A549 (cell line): ENCODE measurements around the gene FKBP1A. TPM values are rescaled to one million over a fixed set of nuclear protein-coding genes. Genes with fewer than 3 reads are reported as not detected.

Source experiments
- ATAC-seq, 2 experiments: fragments of 200-7000 bp in 1 of 2; fragments of >200 bp in 1 of 2; cut with Nextera tagmentation in 1 of 2; cut with Tn5 transposase in 1 of 2; 3 replicates each; pipeline versions ENCODE4 v1.8.0 to v1.9.1; 2018 to 2020; ENCODE audit warnings: mild to moderate bottlenecking in 1 of 2, moderate library complexity in 1 of 2
- CTCF ChIA-PET: fragments of 300-600 bp; sonication (Branson Sonifier 250); formaldehyde crosslinking; extraction: SDS; loops from one replicate; lab custom pipeline; 2021; ENCODE audit warnings: antibody characterized with exemption, inconsistent platforms; lab: Yijun Ruan, JAX
- POLR2A ChIA-PET: fragments of 350-600 bp; formaldehyde crosslinking; extraction: SDS; loops from one replicate; lab custom pipeline; 2021; ENCODE audit warnings: antibody characterized with exemption, inconsistent platforms; lab: Yijun Ruan, JAX
- DNase-seq, 2 experiments: peaks; one replicate each; pipeline versions ENCODE4 v3.0.0 to v3.0.0-alpha.2; 2011 to 2016; ENCODE audit warnings: low read depth in 1 of 2, low spot score in 1 of 2
- FAIRE-seq: peaks from 2 replicates; lab custom pipeline; 2011; peaks lifted over from hg19 to GRCh38; lab: Jason Lieb, UNC
- H3K27ac ChIP-seq, 2 experiments: fragments of >200 bp; sonication (Bioruptor Twin); formaldehyde crosslinking; 3 replicates each; pipeline ENCODE4 v1.5.1; 2016 to 2017
- H3K4me1 ChIP-seq: fragments of >200 bp; sonication (Bioruptor Twin); formaldehyde crosslinking; 3 replicates; pipeline ENCODE4 v1.6.1; 2016
- H3K4me2 ChIP-seq: fragments of >200 bp; sonication (Bioruptor Twin); formaldehyde crosslinking; 3 replicates; pipeline ENCODE4 v1.6.1; 2016
- H3K4me3 ChIP-seq: fragments of >200 bp; sonication (Bioruptor Twin); formaldehyde crosslinking; 3 replicates; pipeline ENCODE4 v1.5.1; 2016
- H3K9me3 ChIP-seq: fragments of >200 bp; sonication (Bioruptor Twin); formaldehyde crosslinking; 3 replicates; pipeline ENCODE4 v1.6.1; 2016
- CEBPB ChIP-seq, 2 experiments: fragments of >200 bp in 1 of 2; sonication (Bioruptor Twin) in 1 of 2; formaldehyde crosslinking in 1 of 2; IDR thresholded peaks; 2 replicates each; pipeline ENCODE4 v1.6.1; 2012 to 2016
- EHF ChIP-seq: fragments of 250-450 bp; sonication (Bioruptor Pico); IDR thresholded peaks from 2 replicates; pipeline ENCODE4 v1.5.0; 2020; ENCODE audit warnings: mild to moderate bottlenecking
- FOSL2 ChIP-seq, 2 experiments: fragments of 450-650 bp in 1 of 2; fragments of >200 bp in 1 of 2; sonication (Bioruptor Twin) in 1 of 2; formaldehyde crosslinking; IDR thresholded peaks; 2 replicates each; pipeline versions ENCODE4 v1.5.0 to v1.6.1; 2016 to 2020; ENCODE audit warnings: mild to moderate bottlenecking in 1 of 2, moderate library complexity in 1 of 2
- FOXS1 ChIP-seq: fragments of 250-450 bp; sonication (Bioruptor Pico); IDR thresholded peaks from 2 replicates; pipeline ENCODE4 v1.5.0; 2020; ENCODE audit warnings: mild to moderate bottlenecking, moderate library complexity
- HES2 ChIP-seq: fragments of >200 bp; sonication (Bioruptor Twin); formaldehyde crosslinking; IDR thresholded peaks from 2 replicates; pipeline ENCODE4 v1.6.1; 2016
- HOXB13 ChIP-seq: fragments of 250-450 bp; sonication (Bioruptor Pico); IDR thresholded peaks from 2 replicates; pipeline ENCODE4 v1.5.0; 2020; ENCODE audit warnings: low read depth, mild to moderate bottlenecking, moderate library complexity
- HOXB5 ChIP-seq: fragments of 250-450 bp; sonication (Bioruptor Pico); IDR thresholded peaks from 2 replicates; pipeline ENCODE4 v1.5.0; 2020; ENCODE audit warnings: mild to moderate bottlenecking, moderate library complexity
- JUN ChIP-seq, 2 experiments: fragments of >200 bp; sonication (Bioruptor Twin); formaldehyde crosslinking; IDR thresholded peaks; 2 replicates in 1 of 2; 3 replicates in 1 of 2; pipeline ENCODE4 v1.6.1; 2016 to 2017
- JUNB ChIP-seq: fragments of >200 bp; sonication (Bioruptor Twin); formaldehyde crosslinking; IDR thresholded peaks from 2 replicates; pipeline ENCODE4 v1.6.1; 2016
- MAFK ChIP-seq: fragments of 450-650 bp; IDR thresholded peaks from 2 replicates; pipeline ENCODE4 v1.6.1; 2014; ENCODE audit not compliant: partially characterized antibody
- MAX ChIP-seq: IDR thresholded peaks from 2 replicates; pipeline ENCODE4 v1.6.1; 2012
- PBX3 ChIP-seq: IDR thresholded peaks from 2 replicates; pipeline ENCODE4 v1.6.1; 2012
- PHF8 ChIP-seq: fragments of 200-600 bp; sonication (generic); IDR thresholded peaks from 2 replicates; pipeline ENCODE4 v1.6.1; 2016; ENCODE audit warnings: low read depth, mild to moderate bottlenecking, antibody characterized with exemption, moderate library complexity, borderline replicate concordance
- POLR2A ChIP-seq: IDR thresholded peaks from 2 replicates; pipeline ENCODE4 v1.6.1; 2012; ENCODE audit warnings: mild to moderate bottlenecking, low read length
- RAD21 ChIP-seq, 2 experiments: fragments of >200 bp in 1 of 2; sonication (Bioruptor Twin) in 1 of 2; formaldehyde crosslinking in 1 of 2; IDR thresholded peaks in 1 of 2; conservative IDR thresholded peaks in 1 of 2; 2 replicates in 1 of 2; 3 replicates in 1 of 2; pipeline ENCODE4 v1.6.1; 2012 to 2018; ENCODE audit warnings: inconsistent platforms in 1 of 2
- RARB ChIP-seq: fragments of 250-450 bp; sonication (Bioruptor Pico); IDR thresholded peaks from 2 replicates; pipeline ENCODE4 v1.8.0; 2021; ENCODE audit warnings: mild to moderate bottlenecking, moderate library complexity
- ZC3H11A ChIP-seq: fragments of 450-650 bp; IDR thresholded peaks from 2 replicates; pipeline ENCODE4 v1.6.1; 2014; ENCODE audit warnings: antibody characterized with exemption, mild to moderate bottlenecking
- ZNF302 ChIP-seq: fragments of 250-450 bp; sonication (Bioruptor Pico); IDR thresholded peaks from 2 replicates; pipeline ENCODE4 v1.9.0; 2021; ENCODE audit warnings: inconsistent platforms, mild to moderate bottlenecking, moderate library complexity
- WGBS: methylation state at CpG from one replicate; pipeline ENCODE4 v1.1.6; 2017; ENCODE audit errors: missing lambda C conversion rate; 5-methylcytosine and 5-hydroxymethylcytosine counted together
- polyA plus RNA-seq, 4 experiments: library from polyadenylated mRNA; depleted of rRNA in 3 of 4; stranded (reverse); fragments of >200 nt; fragmentation: RNase III in 1 of 4; extraction: RNeasy Plus Mini Kit Qiagen cat#74134 plus additional on column Dnase treatment in 1 of 4; gene quantifications; 2 replicates in 3 of 4; 3 replicates in 1 of 4; pipeline ENCODE4 v1.2.3, GENCODE V29; 2011 to 2017

The FKBP1A gene
- polyA plus RNA-seq, 2 of the 4 experiments (the other 2 are of a cell fraction): 385 to 535 TPM

GRCh38 chr20:1322511-1323245 is 70.2 kb downstream of the FKBP1A start:
- Histone ChIP-seq H3K4me2 (no peak overlapping the region), H3K4me1 (peaks cover 21% of the 10 kb centered on the region), H3K27ac (no peak overlapping the region)
- FAIRE-seq (no peak), ATAC-seq (no peak), DNase-seq (no peak)
- TF ChIP-seq CEBPB (IDR thresholded peaks at IDR 0.05): no peak
- TF ChIP-seq RAD21 (conservative IDR thresholded peaks at IDR 0.05 in 1 of 2, IDR thresholded peaks at IDR 0.05 in 1 of 2): no peak
- TF ChIP-seq PHF8: no peak
- no peak for TF ChIP-seq HES2
- no peak for TF ChIP-seq RARB (CRISPR knock-in tag)
- no peak for TF ChIP-seq JUN (IDR thresholded peaks at IDR 0.05)
- TF ChIP-seq MAFK: no peak
- no peak for TF ChIP-seq PBX3
- TF ChIP-seq HOXB13 (CRISPR knock-in tag): no peak
- TF ChIP-seq, all 56 proteins: peak for 0
- 79% methylated on average over 11 of the region's 11 CpGs for WGBS
- Histone ChIP-seq H3K4me3 (no peak overlapping the region), H3K9me3 (no peaks in the 10 kb centered on the region)
- CTCF ChIA-PET: interaction anchor here (0.9 to 3.3 kb wide), 4 partner anchors 10 to 181 kb away, joined by 3 to 16 read pairs (median 8); no protein-coding TSS in a partner anchor
- POLR2A ChIA-PET: no interaction called here

- 35% methylated on average over 4 of the region's 4 CpGs for WGBS
- FAIRE-seq: no peak
- no peaks in the 10 kb centered on the region for H3K9me3 ChIP-seq
- DNase-seq: no peak
- POLR2A ChIA-PET: no interaction called here
- ATAC-seq: no peak
- no peak overlapping the region for H3K4me2 ChIP-seq
- CTCF ChIA-PET: interaction anchor here (0.9 to 3.3 kb wide), 3 partner anchors 9 to 182 kb away, joined by 3 to 16 read pairs (median 13); no protein-coding TSS in a partner anchor
- peaks cover 10% of the 10 kb centered on the region for H3K4me1 ChIP-seq
- TF ChIP-seq ZC3H11A (no peak), JUNB (no peak), MAX (no peak), EHF (CRISPR knock-in tag) (no peak)
- H3K4me3 ChIP-seq: no peak overlapping the region
- H3K27ac ChIP-seq: no peak overlapping the region
These were observed 71.3 kb downstream of the FKBP1A start for GRCh38 chr20:1321654-1321939.

- Histone ChIP-seq H3K4me3 (no peak overlapping the region), H3K4me1 (peaks cover 5% of the 10 kb centered on the region; the same call in 2 of the 3 replicates), H3K9me3 (no peaks in the 10 kb centered on the region), H3K4me2 (no peak overlapping the region), H3K27ac (no peak overlapping the region)
- DNase-seq (no peak), ATAC-seq (no peak), FAIRE-seq (no peak)
- 65% methylated on average over 17 of the region's 17 CpGs for WGBS
- ChIA-PET POLR2A (no interaction called here), CTCF (interaction anchor here (3.1 kb wide), 1 partner anchor 182 kb away, joined by 16 read pairs; no protein-coding TSS in a partner anchor)
- TF ChIP-seq POLR2A (peak; percentile 12; the same call in 1 of the 2 replicates), HOXB5 (CRISPR knock-in tag) (no peak)
These were observed 71.8 kb downstream of the FKBP1A start for GRCh38 chr20:1320902-1321653.

GRCh38 chr20:1320016-1320415 is 72.8 kb downstream of the FKBP1A start:
- Histone ChIP-seq H3K9me3 (no peaks in the 10 kb centered on the region), H3K4me1 (peaks cover 5% of the 10 kb centered on the region; the same call in 1 of the 3 replicates), H3K27ac (no peak overlapping the region), H3K4me2 (no peak overlapping the region), H3K4me3 (no peak overlapping the region)
- 62% methylated on average over 6 of the region's 6 CpGs for whole genome bisulfite sequencing
- no peak for TF ChIP-seq FOXS1 (CRISPR knock-in tag)
- TF ChIP-seq ZNF302: no peak
- no peak for TF ChIP-seq FOSL2 (IDR thresholded peaks at IDR 0.05)
- no peak for TF ChIP-seq FOSL2 (CRISPR knock-in tag; IDR thresholded peaks at IDR 0.05)
- no peak for TF ChIP-seq ZC3H11A
- no peak for FAIRE-seq
- ATAC-seq: no peak
- CTCF ChIA-PET: interaction anchor here (0.8 to 1.6 kb wide), 3 partner anchors 117 to 183 kb away, joined by 3 to 5 read pairs (median 5); no protein-coding TSS in a partner anchor
- no peak for DNase-seq
- POLR2A ChIA-PET: no interaction called here
